CD14-positive monocyte (primary cell): ENCODE results near the gene CLECL1. TPM values are rescaled to one million over a fixed set of nuclear protein-coding genes. Genes with fewer than 3 reads are reported as not detected.

Experiments used
- DNase-seq, 3 donors: peaks; one replicate each; pipeline ENCODE4 v3.0.0-alpha.2; 2011 to 2022
- H2AFZ ChIP-seq: 2 replicates; pipeline ENCODE4 v1.6.0; 2012; ENCODE audit warnings: mild to moderate bottlenecking, low read depth, low read length, inconsistent platforms; ENCODE audit not compliant: insufficient read depth, poor library complexity, severe bottlenecking
- H3K27ac ChIP-seq, 2 donors: 1 replicate in 1 of 2; 2 replicates in 1 of 2; pipeline ENCODE4 v1.5.1; 2012 to 2013; ENCODE audit warnings: low read length in 2 of 2, control low read depth in 1 of 2, inconsistent platforms in 1 of 2, low read depth in 1 of 2, mild to moderate bottlenecking in 1 of 2
- H3K27me3 ChIP-seq, 2 donors: one replicate each; pipeline versions ENCODE4 v1.6.0 to v1.6.1; 2011 to 2013; ENCODE audit warnings: low read length in 2 of 2; ENCODE audit not compliant: control insufficient read depth in 2 of 2, insufficient read depth in 2 of 2
- H3K36me3 ChIP-seq, 2 donors: replicated peaks in 1 of 2; 1 replicate in 1 of 2; 2 replicates in 1 of 2; pipeline versions ENCODE4 v1.5.1 to v1.6.1; 2012 to 2013; ENCODE audit warnings: low read length in 2 of 2, control low read depth in 1 of 2, inconsistent platforms in 1 of 2, mild to moderate bottlenecking in 1 of 2; ENCODE audit not compliant: insufficient read depth in 2 of 2, control insufficient read depth in 1 of 2
- H3K4me1 ChIP-seq, 2 donors: 1 replicate in 1 of 2; 2 replicates in 1 of 2; pipeline versions ENCODE4 v1.5.1 to v1.6.1; 2012 to 2013; ENCODE audit warnings: low read length in 2 of 2, control low read depth in 1 of 2, inconsistent platforms in 1 of 2, mild to moderate bottlenecking in 1 of 2, moderate library complexity in 1 of 2; ENCODE audit not compliant: insufficient read depth in 2 of 2, control insufficient read depth in 1 of 2
- H3K4me2 ChIP-seq: replicated peaks from 2 replicates; pipeline ENCODE3; 2012; ENCODE audit warnings: low read length, moderate library complexity, mild to moderate bottlenecking; ENCODE audit not compliant: poor library complexity, severe bottlenecking; ENCODE audit errors: extremely low read depth
- H3K4me3 ChIP-seq, 3 experiments: fragments of 200-600 bp in 1 of 3; sonication (generic) in 1 of 3; replicated peaks in 1 of 3; 1 replicate in 2 of 3; 2 replicates in 1 of 3; pipeline ENCODE4 v1.5.1; 2011 to 2013; ENCODE audit warnings: low read length in 3 of 3, mild to moderate bottlenecking in 3 of 3, control low read depth in 2 of 3, low read depth in 2 of 3, inconsistent platforms in 1 of 3, moderate library complexity in 1 of 3
- H3K79me2 ChIP-seq: 2 replicates; pipeline ENCODE4 v1.6.0; 2012; ENCODE audit warnings: mild to moderate bottlenecking, control low read depth, inconsistent platforms, low read length, moderate library complexity; ENCODE audit not compliant: insufficient read depth
- H3K9ac ChIP-seq: 2 replicates; pipeline ENCODE4 v1.6.0; 2017; ENCODE audit warnings: low read length, mild to moderate bottlenecking; ENCODE audit not compliant: insufficient read depth, poor library complexity, severe bottlenecking
- H3K9me3 ChIP-seq, 2 donors: replicated peaks in 1 of 2; 1 replicate in 1 of 2; 2 replicates in 1 of 2; pipeline versions ENCODE4 v1.5.1 to v1.6.1; 2012 to 2013; ENCODE audit warnings: low read length in 2 of 2, control low read depth in 1 of 2; ENCODE audit not compliant: control insufficient read depth in 1 of 2, insufficient read depth in 1 of 2
- H4K20me1 ChIP-seq: 2 replicates; pipeline ENCODE4 v1.6.0; 2012; ENCODE audit warnings: mild to moderate bottlenecking, low read length, control low read depth, moderate library complexity; ENCODE audit not compliant: insufficient read depth
- H3K27ac Mint-ChIP-seq, 7 donors: one replicate each; pipeline ENCODE4 v1.8.0; 2020; ENCODE audit warnings: mild to moderate bottlenecking in 7 of 7, mixed read lengths in 7 of 7, moderate library complexity in 6 of 7, inconsistent platforms in 2 of 7
- H3K27me3 Mint-ChIP-seq, 3 donors: one replicate each; pipeline ENCODE4 v1.8.0; 2021 to 2022; ENCODE audit warnings: low read depth in 3 of 3, mild to moderate bottlenecking in 3 of 3, mixed read lengths in 3 of 3, moderate library complexity in 3 of 3, inconsistent platforms in 1 of 3
- H3K36me3 Mint-ChIP-seq, 2 donors: one replicate each; pipeline ENCODE4 v1.8.0; 2020; ENCODE audit warnings: mixed read lengths in 2 of 2, inconsistent platforms in 1 of 2, mild to moderate bottlenecking in 1 of 2
- H3K4me1 Mint-ChIP-seq: one replicate; pipeline ENCODE4 v1.8.0; 2020; ENCODE audit warnings: mild to moderate bottlenecking, mixed read lengths
- H3K4me3 Mint-ChIP-seq, 2 donors: one replicate each; pipeline ENCODE4 v1.8.0; 2020; ENCODE audit warnings: mild to moderate bottlenecking in 2 of 2, mixed read lengths in 2 of 2, moderate library complexity in 1 of 2
- H3K9me3 Mint-ChIP-seq, 7 donors: one replicate each; pipeline ENCODE4 v1.8.0; 2020 to 2022; ENCODE audit warnings: mixed read lengths in 7 of 7, mild to moderate bottlenecking in 6 of 7, moderate library complexity in 6 of 7, inconsistent platforms in 2 of 7
- CTCF ChIP-seq: fragments of 200-600 bp; IDR thresholded peaks from one replicate; pipeline ENCODE4 v1.8.0; 2022; ENCODE audit warnings: antibody characterized with exemption, mild to moderate bottlenecking
- WGBS: methylation state at CpG from one replicate; pipeline ENCODE4 v1.1.5; 2013; ENCODE audit warnings: missing lambda C conversion rate; ENCODE audit not compliant: insufficient coverage; 5-methylcytosine and 5-hydroxymethylcytosine counted together
- intact Hi-C, 2 donors: fragments of 100-400 bp; cut with micrococcal nuclease; formaldehyde crosslinking; loops; one replicate each; pipeline versions ENCODE4 v1.15.0 to v1.15.1; 2023
- polyA plus RNA-seq, 3 donors: library from polyadenylated mRNA; depleted of rRNA in 1 of 3; unstranded in 2 of 3; stranded (reverse) in 1 of 3; fragments of 300-500 nt in 2 of 3; fragments of >200 nt in 1 of 3; fragmentation: Illumina TruSeq in 2 of 3; gene quantifications; 1 replicate in 2 of 3; 2 replicates in 1 of 3; pipeline ENCODE4 v1.2.3, GENCODE V29; 2012 to 2021

The CLECL1 gene
- polyA plus RNA-seq, 3 donors, result 7.6 to 20.6 (median 11.4) TPM

GRCh38 chr12:9755035-9755434, 22.1 kb upstream of the CLECL1 start:
- no peak overlapping the region for H3K9ac ChIP-seq
- H3K27ac ChIP-seq, result no peak overlapping the region
- Mint-ChIP-seq H3K9me3 (peaks cover 0 to 4% (median 0%) of the 10 kb centered on the region in 7 donors), H3K27ac (no peak overlapping the region), H3K4me1 (peaks cover 32% of the 10 kb centered on the region), H3K4me3 (no peak overlapping the region), H3K27me3 (peaks cover 1 to 6% (median 4%) of the 10 kb centered on the region in 3 donors), H3K36me3 (peaks cover 0 to 5% of the 10 kb centered on the region in 2 donors)
- no peak overlapping the region for H3K4me2 ChIP-seq
- peaks cover 20 to 28% of the 10 kb centered on the region in 2 donors for H3K4me1 ChIP-seq
- intact Hi-C loops, result no loop called here
- no peaks in the 10 kb centered on the region for H3K79me2 ChIP-seq
- H3K36me3 ChIP-seq, result no peaks in the 10 kb centered on the region
- no peak for TF ChIP-seq CTCF
- no peak for DNase-seq
- H3K9me3 ChIP-seq, result no peaks in the 10 kb centered on the region
- no peaks in the 10 kb centered on the region for H4K20me1 ChIP-seq
- H2AFZ ChIP-seq, result no peak overlapping the region
- no peak overlapping the region for H3K4me3 ChIP-seq
- H3K27me3 ChIP-seq, result no peaks in the 10 kb centered on the region

- peaks cover 0 to 5% of the 10 kb centered on the region in 2 donors for H3K36me3 Mint-ChIP-seq
- Histone ChIP-seq H3K79me2 (no peaks in the 10 kb centered on the region), H3K4me3 (no peak overlapping the region), H3K4me2 (no peak overlapping the region), H3K9ac (no peak overlapping the region), H3K27me3 (no peaks in the 10 kb centered on the region), H2AFZ (no peak overlapping the region), H3K4me1 (peaks cover 18 to 28% of the 10 kb centered on the region in 2 donors), H3K9me3 (no peaks in the 10 kb centered on the region), H3K27ac (no peak overlapping the region), H3K36me3 (no peaks in the 10 kb centered on the region), H4K20me1 (no peaks in the 10 kb centered on the region)
- no peak overlapping the region for H3K27ac Mint-ChIP-seq
- H3K27me3 Mint-ChIP-seq, result peaks cover 0 to 5% (median 1%) of the 10 kb centered on the region in 3 donors
- no peak overlapping the region for H3K4me3 Mint-ChIP-seq
- DNase-seq, result no peak
- no peak for TF ChIP-seq CTCF
- H3K9me3 Mint-ChIP-seq, result peaks cover 0 to 4% (median 0%) of the 10 kb centered on the region in 7 donors
- intact Hi-C loops, result loop anchor here (5.0 kb wide), 3 partner anchors 43 to 178 kb away; partner anchors contain the start of gene CLEC2A (in 1 of the 2)
- H3K4me1 Mint-ChIP-seq, result peaks cover 26% of the 10 kb centered on the region
- WGBS, result 100% methylated on average over 1 of the region's 3 CpGs
These were observed 21.4 kb upstream of the CLECL1 start for GRCh38 chr12:9754099-9754927.
